HG03520 (cell line): ENCODE data around the gene SENP5.

Source experiments
- ATAC-seq: cut with Tn5 transposase; IDR thresholded peaks from one replicate; pipeline ENCODE4 v1.9.1; 2021; ENCODE audit warnings: mild to moderate bottlenecking, moderate library complexity; ENCODE audit not compliant: unreplicated experiment

Gene SENP5

DNA sequence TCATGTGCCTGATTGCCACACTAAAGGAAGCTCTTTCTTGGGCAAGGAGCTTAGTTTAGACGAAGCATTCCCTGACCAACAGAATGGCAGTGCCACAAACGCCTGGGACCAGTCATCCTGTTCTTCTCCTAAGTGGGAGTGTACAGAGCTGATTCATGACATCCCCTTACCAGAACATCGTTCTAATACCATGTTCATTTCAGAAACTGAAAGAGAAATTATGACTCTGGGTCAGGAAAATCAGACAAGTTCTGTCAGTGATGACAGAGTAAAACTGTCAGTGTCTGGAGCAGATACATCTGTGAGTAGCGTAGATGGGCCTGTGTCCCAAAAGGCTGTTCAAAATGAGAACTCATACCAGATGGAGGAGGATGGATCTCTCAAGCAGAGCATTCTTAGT, 18.4 kb downstream of the SENP5 start:
- ATAC-seq: no peak

DNA sequence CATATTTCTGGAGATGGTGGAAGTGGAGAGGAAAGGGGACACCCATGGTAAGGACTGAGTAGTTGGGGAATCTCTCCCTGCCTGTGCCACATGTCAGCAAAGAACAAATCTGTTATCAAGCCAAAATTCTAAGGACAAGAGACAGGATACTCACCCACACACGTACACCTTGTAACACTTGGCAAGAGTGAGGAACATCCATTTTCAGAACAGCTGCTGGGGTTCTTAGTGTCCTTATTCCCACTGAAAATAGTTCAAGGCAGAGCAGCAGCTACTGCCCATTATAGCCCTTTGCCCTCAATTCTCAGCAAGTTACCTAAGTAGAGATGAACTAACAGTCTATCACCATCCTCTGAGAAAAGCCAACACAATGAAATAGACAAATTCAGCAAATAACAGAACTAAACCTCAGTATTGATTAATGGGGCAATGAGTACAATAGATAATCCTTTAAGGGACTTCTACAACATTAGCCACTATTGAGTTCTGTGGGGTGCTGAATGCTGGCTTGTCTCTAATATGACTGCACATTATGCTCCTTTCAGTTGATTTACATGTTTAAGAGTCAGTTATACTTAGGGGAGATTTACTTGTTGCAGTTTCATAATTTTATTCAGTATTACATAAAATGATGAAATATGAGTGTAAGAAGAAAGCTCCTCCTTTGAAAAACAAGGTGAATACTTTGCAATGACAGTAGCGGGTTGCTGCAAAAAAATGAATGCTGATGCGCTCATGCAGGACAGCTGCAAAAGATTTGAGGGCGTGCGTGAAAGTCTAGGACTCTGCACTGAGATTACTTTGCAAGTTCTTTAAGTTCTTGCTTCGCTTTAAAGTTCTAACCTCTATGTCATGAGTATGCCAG, 22.4 kb downstream of the SENP5 start:
- ATAC-seq: no peak

DNA sequence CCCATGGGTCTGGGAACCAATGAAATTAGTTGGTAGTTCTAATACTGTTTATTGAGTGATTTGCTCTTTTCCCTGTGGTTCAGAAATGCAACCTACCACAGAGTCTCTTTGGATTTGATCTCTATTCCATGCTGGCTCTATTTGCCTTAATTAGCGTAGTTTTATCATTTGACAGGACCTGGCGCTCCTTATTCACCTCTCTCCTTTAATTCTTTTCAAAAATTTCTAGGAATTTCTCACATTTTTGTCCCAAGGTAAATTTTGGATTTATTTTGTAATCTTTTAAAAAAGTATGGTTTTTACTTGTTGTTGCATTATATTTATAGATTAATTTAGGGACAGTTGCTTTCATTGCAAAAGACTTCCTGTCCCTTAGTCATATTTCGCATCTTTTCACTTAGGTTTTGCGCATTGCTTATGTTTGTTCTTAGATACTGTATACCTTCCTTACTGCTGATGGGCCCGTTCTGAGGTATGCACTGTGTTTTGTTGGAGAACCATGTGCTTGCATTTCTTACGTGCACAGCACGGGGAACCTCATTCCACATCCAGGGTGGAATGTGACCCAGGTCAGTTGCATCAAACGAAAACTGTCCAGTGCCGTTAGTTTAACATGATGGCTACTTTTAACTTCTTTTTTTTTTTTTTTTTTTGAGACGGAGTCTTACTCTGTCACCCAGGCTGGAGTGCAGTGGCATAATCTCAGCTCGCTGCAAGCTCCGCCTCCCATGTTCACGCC, 27.0 kb downstream of the SENP5 start:
- ATAC-seq: no peak

DNA sequence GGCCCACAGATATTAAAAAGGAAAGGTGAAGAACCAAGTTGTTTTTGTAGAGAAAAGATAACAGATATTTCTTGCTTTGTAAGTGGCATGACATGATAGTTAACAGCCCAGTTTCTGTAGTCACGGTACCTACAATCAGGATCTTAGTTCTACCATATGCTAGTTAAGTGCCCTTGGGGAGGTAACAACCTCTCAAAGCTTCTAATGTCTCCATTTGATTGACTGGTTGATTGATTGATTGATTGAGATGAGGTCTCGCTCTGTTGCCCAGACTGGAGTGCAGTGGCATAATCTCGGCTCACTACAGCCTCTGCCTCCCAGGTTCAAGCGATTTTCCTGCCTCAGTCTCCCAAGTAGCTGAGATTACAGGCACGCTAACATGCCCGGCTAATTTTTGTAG, 28.5 kb downstream of the SENP5 start:
- no peak for ATAC-seq

DNA sequence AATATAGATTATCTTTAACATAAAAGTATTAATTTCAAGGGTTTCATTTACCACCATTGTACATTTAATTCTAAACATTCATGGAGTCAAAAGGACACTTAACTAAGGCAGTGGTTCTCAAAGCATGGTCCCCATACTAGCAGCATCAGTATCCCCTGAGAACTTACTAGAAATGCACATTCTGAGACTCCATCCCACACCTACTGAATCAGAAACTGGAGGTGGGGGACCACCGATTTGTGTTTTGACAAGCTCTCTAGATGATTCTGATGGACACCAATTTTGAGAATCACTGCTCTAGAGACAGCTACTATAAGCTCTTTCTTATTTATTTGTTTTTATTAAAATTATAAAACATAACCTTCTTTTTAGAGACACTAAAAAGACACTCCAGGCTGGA, 34.0 kb downstream of the SENP5 start:
- no peak for ATAC-seq

DNA sequence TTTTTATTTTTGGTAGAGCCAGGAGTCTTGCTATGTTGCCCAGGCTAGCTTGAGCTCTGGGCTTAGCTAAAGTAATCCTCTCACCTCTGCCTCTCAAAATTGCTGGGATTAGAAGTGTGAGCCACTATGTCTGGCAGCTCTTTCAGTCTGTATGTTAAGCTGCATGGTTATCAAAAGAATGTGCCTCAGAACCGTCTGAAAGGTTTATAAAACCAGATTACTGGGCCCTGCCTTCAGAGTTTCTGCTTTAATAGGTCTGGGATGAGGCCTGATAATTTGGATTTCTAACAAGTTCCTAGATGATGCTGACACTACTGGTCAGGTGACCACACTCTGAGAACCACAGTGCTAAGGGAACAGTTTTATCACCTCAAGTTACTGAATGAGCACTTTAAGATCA, 34.6 kb downstream of the SENP5 start:
- ATAC-seq: no peak

DNA sequence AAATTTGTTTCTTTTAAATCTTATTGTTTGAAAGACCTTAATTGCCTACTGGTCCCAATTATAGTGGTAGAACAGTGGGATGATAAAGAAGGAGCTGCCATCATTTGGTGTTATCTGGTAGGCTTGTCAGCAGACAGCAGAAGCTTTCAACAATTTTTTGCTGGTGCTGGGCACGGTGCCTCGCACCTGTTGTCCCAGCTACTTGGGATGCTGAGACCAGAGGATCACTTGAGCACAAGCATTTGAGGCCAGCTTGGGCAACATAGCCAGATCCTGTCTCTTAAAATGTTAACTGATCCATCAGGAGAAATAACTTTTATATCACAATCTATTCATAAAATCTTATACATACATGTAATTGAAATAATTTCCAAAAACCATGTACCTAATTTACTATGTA, 36.0 kb downstream of the SENP5 start:
- no peak for ATAC-seq

DNA sequence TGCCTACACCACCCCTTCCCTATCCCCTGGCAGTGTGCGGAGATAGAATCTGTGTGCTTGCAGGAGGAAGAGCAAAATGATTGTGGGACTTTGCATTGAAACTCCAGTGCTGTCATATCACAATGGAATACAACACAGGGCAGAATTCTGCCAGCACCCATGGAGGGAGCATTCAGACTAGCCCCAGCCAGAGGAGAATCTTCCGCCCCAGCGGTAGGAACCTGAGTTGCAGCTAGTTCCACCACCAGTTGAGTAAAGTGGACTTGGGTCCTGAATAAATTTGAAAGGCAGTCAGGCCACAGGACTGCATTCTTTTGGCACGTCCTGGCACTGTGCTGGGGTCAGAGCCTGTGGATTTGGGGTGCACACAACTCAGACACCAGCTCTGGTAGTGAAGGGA, 47.1 kb downstream of the SENP5 start:
- no peak for ATAC-seq

DNA sequence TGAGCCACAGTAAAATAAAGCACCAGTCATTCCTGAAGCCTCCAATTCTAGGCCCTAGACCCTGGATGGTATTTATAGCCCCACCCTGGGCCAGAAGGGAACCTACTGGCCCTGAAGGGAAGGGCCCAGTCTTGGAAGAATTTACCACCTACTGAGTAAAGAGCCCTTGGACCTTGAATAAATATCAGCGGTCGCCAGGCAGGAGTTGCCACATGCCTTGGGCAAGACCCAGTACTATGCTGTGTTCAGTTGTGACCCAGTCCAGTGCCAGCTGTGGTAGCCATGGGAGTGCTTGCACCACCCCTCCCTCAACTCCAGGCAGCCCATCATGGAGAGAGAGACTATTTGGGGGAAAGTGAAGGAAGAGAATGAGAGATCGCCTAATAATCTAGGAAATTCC, 47.7 kb downstream of the SENP5 start:
- no peak for ATAC-seq

DNA sequence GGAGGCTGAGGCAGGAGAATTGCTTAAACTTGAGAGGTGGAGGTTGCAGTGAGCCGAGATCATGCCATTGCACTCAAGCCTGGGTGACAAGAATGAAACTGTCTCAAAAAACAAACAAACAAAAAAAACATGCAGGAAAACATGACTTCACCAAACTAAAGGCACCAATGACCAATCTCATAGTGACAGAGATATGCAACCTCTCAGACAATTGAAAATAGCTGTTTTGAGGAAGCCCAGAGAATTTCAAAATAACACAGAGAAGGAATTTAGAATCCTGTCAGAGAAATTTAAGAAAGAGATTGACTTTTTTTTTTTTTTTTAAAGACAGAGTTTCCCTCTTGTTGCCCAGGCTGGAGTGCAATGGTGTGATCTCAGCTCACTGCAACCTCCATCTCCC, 48.5 kb downstream of the SENP5 start:
- no peak for ATAC-seq

DNA sequence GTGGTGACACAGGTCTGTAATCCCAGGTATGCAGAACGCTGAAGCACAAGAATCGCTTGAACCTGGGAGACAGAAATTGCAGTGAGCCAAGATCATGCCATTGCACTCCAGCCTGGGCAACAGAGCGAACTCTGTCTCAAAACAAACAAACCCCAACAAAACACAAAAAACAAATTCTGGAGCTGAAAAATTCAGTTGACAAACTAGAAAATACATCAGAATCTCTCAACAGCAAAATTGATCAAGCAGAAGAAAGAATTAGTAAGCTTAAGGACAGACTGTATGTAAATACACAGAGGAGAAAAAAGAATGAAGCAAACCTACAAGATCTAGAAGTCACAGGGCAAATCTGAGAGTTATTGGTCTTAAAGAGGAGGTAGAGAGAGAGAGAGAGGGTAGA, 49.3 kb downstream of the SENP5 start:
- no peak for ATAC-seq

DNA sequence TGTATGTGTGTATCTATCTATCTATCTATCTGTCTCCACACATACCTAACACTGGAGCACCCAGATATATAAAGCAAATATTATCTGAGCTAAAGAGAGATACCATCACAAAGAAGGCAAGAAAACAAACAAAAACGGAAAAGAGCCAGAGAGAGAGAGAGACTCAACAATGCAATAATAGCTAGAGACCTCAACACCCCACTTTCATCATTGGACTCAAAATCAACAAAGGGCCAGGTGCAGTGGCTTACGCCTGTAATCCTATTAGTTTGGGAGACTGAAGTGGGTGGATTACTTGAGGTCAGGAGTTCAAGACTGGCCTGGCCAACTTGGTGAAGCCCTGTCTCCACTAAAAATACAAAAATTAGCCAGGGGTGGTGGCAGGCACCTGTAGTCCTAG, 51.2 kb downstream of the SENP5 start:
- ATAC-seq: no peak

DNA sequence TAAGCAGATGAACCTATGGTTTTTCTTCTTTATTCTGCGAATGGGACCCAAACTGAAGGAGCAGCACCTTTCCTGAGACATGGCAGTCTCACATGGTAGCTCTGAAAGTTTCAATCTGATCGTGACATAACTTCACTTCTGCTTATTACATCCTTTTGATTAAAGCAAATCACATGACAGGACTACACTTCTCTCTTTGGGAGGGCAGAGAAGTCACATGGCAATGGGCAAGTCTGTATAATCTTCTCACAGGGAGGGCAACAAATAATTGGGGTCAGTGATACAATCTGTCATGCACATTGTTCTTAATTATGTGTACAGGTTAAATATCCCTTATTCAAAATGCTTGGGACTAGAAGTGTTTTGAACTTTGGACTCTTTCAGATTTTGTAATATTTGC, 53.0 kb downstream of the SENP5 start:
- no peak for ATAC-seq

DNA sequence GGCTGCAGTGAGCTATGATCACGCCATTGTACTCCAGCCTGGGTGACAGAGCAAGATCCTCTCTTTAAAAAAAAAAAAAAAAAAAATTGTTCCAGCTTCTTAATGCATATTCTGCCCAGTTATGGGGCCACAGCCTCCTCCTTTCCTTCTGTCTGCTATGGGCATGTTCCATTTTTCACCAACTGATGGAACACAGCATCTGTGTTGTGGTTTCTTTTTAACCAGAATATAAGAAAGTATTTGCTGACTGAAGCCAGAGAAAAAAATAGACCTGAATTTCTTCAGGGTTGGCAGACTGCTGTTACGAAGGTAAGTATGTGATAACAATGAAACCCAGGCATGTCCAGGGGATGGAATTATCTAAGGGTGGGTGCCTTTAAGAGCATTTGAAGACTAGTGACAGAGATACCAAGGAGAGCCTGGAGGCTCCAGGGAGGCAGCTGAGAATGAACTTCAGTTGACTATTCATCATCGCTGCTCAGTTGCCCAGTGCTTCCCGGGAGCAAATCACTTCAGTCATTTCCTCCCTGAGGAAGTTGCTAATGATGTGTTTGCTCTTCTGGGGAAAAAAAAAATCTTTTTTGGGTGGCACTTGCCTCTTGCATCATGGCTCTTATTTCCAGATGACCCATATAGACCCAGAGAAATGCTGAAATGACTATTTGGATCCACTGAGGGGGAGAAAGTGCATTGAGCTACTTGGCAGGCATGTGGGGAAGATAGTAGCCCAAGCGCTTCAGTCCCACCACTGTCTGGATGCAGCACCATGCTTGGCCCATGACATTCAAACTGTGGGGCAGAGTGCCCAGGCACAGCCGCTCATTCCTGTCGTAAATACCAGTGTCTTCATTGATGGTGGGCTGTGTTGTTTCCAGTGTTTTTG, 60.1 kb downstream of the SENP5 start:
- ATAC-seq: no peak

DNA sequence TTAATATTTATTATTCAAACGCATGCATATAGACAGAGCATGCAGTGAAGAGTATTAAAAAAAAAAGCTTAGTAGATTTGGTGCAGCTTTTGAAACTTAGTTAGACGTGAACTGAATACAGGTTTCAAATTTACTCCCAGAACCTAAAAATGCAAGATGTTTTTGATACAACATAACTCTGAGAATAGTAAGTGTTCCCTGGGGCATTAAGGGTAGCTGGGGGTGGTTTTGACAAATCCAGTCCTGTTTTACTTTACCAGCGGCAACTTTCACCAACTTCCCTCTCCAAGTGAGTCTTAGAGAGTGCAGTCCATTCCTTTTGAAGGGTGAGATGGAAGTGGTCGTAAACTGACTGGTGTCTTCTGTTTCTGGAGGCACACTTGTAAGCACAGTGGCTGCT, 63.4 kb downstream of the SENP5 start:
- no peak for ATAC-seq

DNA sequence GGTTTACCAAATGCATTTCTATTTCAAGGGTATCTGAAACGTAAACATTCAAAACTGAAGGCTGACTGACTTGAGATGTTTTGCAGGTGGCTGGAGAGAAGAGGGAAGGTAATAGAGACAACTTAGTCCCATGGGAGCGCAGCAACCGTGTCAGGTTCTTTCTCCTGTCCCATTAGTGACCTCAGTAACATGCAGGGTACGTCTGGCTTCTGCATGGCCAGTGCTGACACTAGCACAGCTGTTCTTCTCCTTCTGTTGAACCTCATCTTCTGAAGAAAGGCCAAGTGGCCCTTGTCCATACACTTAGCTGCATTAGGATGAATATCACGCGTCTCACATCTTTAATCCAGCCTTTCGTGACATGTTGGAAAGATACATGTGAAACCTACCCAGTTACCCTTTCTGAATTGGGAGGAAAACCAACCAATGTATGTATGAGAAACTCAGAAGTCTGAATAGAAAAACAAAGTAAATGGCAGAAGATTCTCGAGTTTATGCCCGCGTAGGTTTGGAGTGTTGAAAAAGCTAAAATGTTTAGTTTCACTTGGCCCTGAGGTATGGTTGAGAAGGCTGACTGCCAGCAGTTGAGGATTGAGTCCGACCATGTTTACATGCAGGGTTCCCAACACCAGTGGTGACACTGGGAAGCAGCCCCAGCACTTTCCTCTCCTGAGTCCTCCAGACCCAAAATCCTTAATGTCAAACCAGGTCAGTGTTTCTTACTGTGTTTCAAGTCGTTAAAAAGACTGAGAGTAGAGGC, 64.3 kb downstream of the SENP5 start:
- no peak for ATAC-seq

DNA sequence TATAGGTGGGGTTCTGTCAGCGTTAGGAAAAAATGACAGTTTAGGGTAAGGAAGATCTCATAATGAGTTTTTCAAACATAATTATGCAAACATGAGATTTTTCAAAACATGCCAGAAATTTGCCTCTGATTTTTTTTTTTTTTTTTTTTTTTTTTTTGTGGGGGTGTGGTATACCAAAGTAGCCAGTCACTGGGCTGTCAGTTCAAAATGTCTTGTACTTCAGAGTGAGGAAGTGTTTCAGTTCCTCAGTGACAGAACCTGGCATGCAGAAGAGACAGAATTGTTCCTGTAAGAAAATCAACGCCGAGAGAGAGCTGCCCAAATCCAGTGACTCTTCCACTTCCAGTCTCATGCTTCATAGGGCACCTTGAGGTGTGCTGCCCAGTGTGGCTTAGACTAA, 64.9 kb downstream of the SENP5 start:
- peak; percentile 47 for ATAC-seq

DNA sequence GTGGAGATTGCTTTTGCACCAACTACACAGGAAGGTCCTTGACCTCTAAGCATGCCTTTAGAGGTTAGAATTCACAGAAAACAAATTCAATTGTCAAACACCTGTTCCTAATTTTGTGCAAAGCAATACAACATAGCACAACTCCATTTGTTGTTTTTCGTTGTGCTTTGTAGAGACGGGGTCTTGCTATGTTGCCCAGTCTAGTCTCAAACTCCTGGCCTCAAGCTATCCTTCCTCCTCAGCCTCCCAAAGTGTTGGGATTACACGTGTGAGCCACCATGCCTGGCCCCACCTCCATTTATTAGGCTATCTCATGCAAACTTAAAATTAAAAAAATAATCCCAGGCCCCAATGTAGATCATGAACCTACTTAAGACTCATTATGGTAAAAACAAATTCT, 68.6 kb downstream of the SENP5 start:
- no peak for ATAC-seq

DNA sequence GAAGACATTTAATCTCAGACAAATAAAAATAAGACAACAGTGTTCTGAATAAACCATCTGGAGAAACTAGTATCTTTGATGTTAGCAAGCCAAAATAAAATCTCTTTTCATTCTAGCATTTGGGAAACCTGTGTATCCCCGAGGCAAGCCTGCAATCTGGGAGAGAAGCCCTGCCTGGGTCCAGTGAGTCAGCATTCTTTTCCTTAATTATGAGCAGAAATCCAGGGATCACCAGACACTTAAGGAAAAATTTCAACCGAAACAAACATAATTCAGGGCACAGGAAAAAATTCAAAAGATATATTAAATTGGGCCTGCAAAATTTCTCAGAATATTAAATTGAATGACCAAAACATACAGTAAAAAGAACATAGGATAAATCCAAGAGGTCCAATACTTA, 70.4 kb downstream of the SENP5 start:
- ATAC-seq: no peak

DNA sequence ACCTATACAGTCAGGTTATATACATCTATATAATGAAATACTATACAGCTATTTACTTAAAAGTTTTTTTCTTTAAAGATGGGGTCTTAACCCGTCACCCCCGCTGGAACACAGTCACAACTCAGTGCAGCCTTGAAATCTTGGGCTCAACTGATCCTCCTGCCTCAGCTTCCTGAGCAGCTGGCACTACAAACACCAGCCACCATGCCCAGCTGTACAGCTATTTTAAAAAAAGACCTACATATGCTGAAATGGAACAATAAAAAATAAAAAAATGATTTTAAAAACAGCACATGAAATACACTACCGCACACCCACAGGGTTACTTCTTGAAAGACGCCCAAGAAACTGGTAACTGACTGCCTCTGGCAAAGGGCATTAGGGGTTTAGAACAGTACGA, 70.9 kb downstream of the SENP5 start:
- no peak for ATAC-seq

DNA sequence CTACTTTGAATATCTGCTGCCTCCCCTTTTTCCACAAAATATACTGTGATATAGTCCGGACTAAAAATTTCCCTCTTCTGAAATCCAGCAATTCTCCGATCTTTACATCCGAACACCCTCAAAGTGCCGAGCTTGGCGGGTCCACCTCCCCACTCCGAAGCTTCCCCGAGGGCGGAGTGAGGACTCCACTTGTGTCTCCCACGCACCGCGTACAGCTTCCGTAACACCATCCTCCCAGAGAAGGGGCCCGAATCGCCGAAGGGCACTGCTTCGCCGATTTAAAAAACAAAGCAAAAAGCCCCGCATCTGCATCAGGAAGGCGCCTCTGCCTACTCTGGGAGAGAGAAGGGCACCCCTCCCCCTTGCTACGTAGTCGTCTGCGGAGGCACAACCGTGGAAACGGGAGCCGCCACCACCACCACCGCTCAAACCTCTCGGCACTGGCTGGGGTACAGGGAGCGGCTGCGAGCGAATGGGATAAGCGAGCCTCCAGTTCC, 74.1 kb downstream of the SENP5 start:
- ATAC-seq: peak; percentile 14
